Mammary epithelial cell (primary cell): ENCODE measurements around the gene ZFP82.

ENCODE experiments used
- EZH2 ChIP-seq: IDR thresholded peaks from 2 replicates; pipeline ENCODE4 v1.6.1; 2012; ENCODE audit warnings: low read length, inconsistent platforms, borderline replicate concordance
- TF ChIP-seq, protein P1 (sequence below), 2 donors: IDR thresholded peaks in 1 of 2; conservative IDR thresholded peaks in 1 of 2; 2 replicates each; pipeline ENCODE4 v1.5.1; 2011 to 2012; ENCODE audit warnings: inconsistent platforms in 2 of 2, low read length in 2 of 2, mild to moderate bottlenecking in 2 of 2, control low read depth in 1 of 2, low read depth in 1 of 2; ENCODE audit not compliant: insufficient read depth in 1 of 2; ENCODE audit errors: extremely low read depth in 1 of 2

DNA sequence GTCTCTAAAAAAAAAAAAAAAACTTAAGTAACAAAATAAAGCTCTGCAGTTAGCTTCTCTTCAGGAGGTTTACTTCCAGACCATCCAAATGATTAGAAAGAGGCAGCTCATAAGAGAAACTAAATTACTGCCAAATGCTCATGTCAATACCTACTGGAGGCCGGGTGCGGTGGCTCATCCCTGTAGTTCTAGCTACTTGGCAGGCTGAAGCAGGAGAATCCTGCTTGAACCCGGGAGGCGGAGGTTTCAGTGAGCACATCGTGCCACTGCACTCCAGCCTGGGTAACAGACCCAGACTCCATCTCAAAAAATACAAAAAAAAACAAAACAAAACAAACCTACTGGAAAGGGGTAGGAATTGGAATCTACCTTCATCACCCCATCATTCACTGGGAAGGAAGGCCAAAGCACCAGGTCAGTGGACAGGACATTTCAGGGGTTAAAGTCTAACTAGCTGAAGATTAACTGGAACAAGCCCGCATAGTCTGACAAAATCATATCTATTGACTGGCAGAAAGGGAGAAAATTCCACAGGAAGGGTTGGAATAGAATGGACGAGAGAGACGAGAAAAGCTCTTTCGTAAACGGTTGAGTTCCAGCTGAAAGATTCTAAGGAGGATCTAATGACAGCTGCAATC, 40.8 kb downstream of the ZFP82 start:
- TF ChIP-seq, protein P1, sequence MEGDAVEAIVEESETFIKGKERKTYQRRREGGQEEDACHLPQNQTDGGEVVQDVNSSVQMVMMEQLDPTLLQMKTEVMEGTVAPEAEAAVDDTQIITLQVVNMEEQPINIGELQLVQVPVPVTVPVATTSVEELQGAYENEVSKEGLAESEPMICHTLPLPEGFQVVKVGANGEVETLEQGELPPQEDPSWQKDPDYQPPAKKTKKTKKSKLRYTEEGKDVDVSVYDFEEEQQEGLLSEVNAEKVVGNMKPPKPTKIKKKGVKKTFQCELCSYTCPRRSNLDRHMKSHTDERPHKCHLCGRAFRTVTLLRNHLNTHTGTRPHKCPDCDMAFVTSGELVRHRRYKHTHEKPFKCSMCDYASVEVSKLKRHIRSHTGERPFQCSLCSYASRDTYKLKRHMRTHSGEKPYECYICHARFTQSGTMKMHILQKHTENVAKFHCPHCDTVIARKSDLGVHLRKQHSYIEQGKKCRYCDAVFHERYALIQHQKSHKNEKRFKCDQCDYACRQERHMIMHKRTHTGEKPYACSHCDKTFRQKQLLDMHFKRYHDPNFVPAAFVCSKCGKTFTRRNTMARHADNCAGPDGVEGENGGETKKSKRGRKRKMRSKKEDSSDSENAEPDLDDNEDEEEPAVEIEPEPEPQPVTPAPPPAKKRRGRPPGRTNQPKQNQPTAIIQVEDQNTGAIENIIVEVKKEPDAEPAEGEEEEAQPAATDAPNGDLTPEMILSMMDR (conservative IDR thresholded peaks at IDR 0.05 in 1 of 2, IDR thresholded peaks at IDR 0.05 in 1 of 2; ENCODE audit: extremely low read depth in 1 of 2, insufficient read depth in 1 of 2, low read depth in 1 of 2, low read length in 2 of 2), result no peak
- TF ChIP-seq EZH2, result no peak
